ENCODE data around the gene DMD. TPM values are rescaled to one million over a fixed set of nuclear protein-coding genes. Genes with fewer than 3 reads are reported as not detected.

DMD gene
- total and polyA plus RNA-seq, 8 donors: 6.8 to 117 (median 44.2) TPM

- Histone ChIP-seq H3K36me3 (no peaks in the 10 kb centered on the region), H3K4me3 (no peak overlapping the region), H3K27ac (no peak overlapping the region), H3K9me3 (no peaks in the 10 kb centered on the region), H3K4me1 (no peaks in the 10 kb centered on the region), H3K27me3 (no peaks in the 10 kb centered on the region)
- WGBS, 5 donors: 79 to 92% (median 88%) methylated on average over 6 of the region's 6 CpGs
- intact Hi-C loops (cut with DNase I; ENCODE audit: low total_unique reads): no loop called here
- DNase-seq: no peak
- TF ChIP-seq POLR2AphosphoS5 (IDR thresholded peaks at IDR 0.05) (no peak), CTCF (IDR thresholded peaks at IDR 0.05) (no peak)
Observed at GRCh38 chrX:31222946-31223345, 1988.4 kb downstream of the DMD start.

DNA sequence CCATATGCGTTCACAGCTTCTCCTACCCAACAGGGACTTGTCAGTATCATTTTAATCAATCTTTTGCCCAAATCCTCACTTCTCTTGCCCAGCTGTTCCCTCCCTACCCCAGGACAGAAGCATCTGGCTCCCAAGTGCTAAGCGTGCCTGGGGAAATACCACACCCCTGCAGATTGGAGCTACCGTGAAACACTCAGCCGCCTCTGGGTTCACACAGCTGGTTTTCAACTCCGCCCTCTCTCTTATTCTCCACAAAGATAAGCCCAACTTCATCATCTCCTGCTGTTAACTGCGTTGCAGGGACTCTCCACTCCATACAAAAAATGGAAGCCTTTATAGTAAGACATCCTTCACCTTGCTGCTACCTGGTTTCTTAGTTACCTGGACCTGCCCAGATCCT, 1992.2 kb downstream of the DMD start:
- H3K4me1 ChIP-seq: peaks cover 0 to 10% (median 3%) of the 10 kb centered on the region in 4 donors
- no peaks in the 10 kb centered on the region for H3K36me3 ChIP-seq
- TF ChIP-seq POLR2AphosphoS5 (IDR thresholded peaks at IDR 0.05): no peak
- TF ChIP-seq CTCF (IDR thresholded peaks at IDR 0.05): no peak
- no peak for TF ChIP-seq EP300 (IDR thresholded peaks at IDR 0.05)
- no peak for TF ChIP-seq POLR2A (IDR thresholded peaks at IDR 0.05)
- no peaks in the 10 kb centered on the region for H3K9me3 ChIP-seq
- intact Hi-C loops (cut with DNase I; ENCODE audit: low total_unique reads): no loop called here
- no peak overlapping the region for H3K4me3 ChIP-seq
- WGBS, 5 donors: 43 to 60% (median 52%) methylated on average over 6 of the region's 6 CpGs
- no peak for DNase-seq
- H3K27ac ChIP-seq: no peak overlapping the region
- H3K27me3 ChIP-seq: no peaks in the 10 kb centered on the region

GRCh38 chrX:31217084-31217483, 1994.3 kb downstream of the DMD start:
- DNase-seq: no peak
- Histone ChIP-seq H3K27me3 (no peaks in the 10 kb centered on the region), H3K36me3 (no peaks in the 10 kb centered on the region), H3K9me3 (no peaks in the 10 kb centered on the region), H3K27ac (peak overlapping the region in 1 of 5 donors; percentile 1), H3K4me3 (no peak overlapping the region), H3K4me1 (peaks cover 0 to 21% (median 8%) of the 10 kb centered on the region in 4 donors)
- TF ChIP-seq CTCF (IDR thresholded peaks at IDR 0.05): no peak
- TF ChIP-seq EP300 (IDR thresholded peaks at IDR 0.05): no peak
- TF ChIP-seq POLR2AphosphoS5 (IDR thresholded peaks at IDR 0.05): no peak
- TF ChIP-seq POLR2A (IDR thresholded peaks at IDR 0.05): no peak
- intact Hi-C loops (cut with DNase I; ENCODE audit: low total_unique reads): no loop called here
- 16 to 34% (median 23%) methylated on average over 2 of the region's 2 CpGs for WGBS, 5 donors

DNA sequence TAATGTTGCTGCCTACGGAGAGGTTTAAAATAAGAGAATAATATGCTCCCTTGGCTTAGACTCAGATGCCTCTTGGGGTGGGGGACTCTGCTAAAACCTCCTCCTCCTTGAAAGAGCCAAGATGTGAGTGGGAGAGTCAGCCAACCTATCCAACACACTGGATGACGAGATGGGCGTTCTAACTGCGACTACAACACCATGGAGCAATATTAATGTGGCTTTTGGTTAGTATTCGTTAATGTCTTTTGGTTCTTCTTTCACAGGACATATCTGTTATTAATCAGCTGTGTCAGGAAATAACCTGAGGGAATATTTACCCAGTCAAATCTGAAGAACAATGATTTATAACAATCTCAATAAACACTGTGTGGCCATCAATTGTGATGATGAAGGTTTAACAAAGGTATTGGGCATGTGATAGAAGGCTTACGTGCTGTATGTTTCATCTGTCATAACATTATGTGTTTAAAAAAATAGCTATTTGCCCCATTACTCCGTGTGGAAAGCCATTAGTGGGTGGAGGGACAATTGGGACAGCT, 1996.0 kb downstream of the DMD start:
- Histone ChIP-seq H3K36me3 (no peaks in the 10 kb centered on the region), H3K9me3 (no peaks in the 10 kb centered on the region), H3K4me1 (peaks cover 0 to 21% (median 8%) of the 10 kb centered on the region in 4 donors), H3K27ac (no peak overlapping the region), H3K27me3 (no peaks in the 10 kb centered on the region), H3K4me3 (no peak overlapping the region)
- intact Hi-C loops (cut with DNase I; ENCODE audit: low total_unique reads): no loop called here
- no peak for DNase-seq
- WGBS, 5 donors: 76 to 88% (median 81%) methylated on average over 6 to 7 of the region's 7 CpGs
- TF ChIP-seq EP300 (IDR thresholded peaks at IDR 0.05): no peak
- no peak for TF ChIP-seq CTCF (IDR thresholded peaks at IDR 0.05)
- no peak for TF ChIP-seq POLR2A (IDR thresholded peaks at IDR 0.05)
- TF ChIP-seq POLR2AphosphoS5 (IDR thresholded peaks at IDR 0.05): no peak
